CD1c-positive myeloid dendritic cell (primary cell): ENCODE data around the gene FAM3A.
"Not testable (repeated sequence)": the region's sequence is repeated elsewhere in the genome, so short reads cannot be mapped to it uniquely, and the experiment has no call there.

Experiments
- DNase-seq: peaks from one replicate; pipeline ENCODE4 v3.0.0-alpha.2; 2016; ENCODE audit errors: extremely low spot score

FAM3A gene

DNA sequence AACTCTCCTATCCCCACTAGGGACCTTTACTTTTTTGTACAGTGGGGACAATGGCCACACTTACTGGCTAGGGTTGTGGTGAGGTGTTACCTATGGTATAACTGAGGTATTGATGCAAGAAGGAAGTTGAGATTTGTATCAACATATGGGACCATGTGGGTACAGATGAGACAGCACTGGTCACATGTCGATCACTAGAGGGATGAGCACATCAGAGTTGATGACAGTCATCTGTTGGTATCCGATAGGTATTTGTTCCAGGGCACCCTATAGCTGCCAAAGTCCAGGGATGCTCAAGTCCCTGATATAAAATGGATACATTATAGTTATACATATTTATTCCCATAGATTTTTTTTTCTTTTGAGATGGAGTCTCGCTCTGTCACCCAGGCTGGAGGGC, 13.0 kb downstream of the FAM3A start:
- DNase-seq: no peak

DNA sequence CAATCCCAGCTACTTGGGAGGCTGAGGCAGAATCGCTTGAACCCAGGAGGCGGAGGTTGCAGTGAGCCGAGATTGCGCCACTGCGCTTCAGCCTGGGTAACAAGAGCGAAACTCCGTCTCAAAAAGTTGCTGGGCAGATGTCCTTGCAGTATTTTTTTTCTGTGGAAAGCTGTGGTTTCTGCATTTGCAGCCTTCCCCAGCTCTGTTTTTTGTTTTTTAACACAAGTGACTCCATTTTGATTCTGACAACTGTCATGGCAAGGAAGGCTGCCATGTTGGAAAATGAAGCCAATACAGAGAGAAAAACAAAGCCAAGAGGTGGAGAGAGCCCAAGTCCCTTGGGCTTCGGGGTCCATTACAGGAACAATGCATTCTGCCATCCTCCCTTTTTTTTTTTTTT, 13.9 kb downstream of the FAM3A start:
- DNase-seq: no peak

- not testable (repeated sequence) for DNase-seq
These were observed 14.6 kb downstream of the FAM3A start for GRCh38 chrX:154501423-154501822.

GRCh38 chrX:154496591-154497137, 19.4 kb downstream of the FAM3A start:
- DNase-seq: not testable (repeated sequence)

- DNase-seq: no peak
These were observed 20.5 kb downstream of the FAM3A start for GRCh38 chrX:154495472-154495922.

DNA sequence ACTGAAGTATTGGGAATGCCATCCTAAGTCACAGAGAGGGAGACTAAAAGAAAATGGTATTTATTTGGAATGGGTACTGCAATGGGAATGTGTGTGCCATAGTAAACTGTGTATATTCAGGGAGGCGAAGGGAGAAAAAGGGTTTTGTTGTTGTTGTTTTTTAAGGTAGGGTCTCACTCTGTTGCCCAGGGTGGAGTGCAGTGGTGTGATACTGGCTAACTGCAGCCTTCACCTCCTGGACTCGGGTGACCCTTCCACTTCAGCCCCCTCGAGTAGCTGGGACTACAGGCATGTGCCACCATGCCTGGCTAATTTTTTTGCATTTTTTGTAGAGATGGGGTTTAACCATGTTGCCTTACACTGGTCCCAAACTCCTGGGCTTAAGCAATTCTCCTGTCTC, 21.3 kb downstream of the FAM3A start:
- DNase-seq: no peak

- peak; percentile 93 for DNase-seq
These were observed 25.5 kb downstream of the FAM3A start, which contains the start of gene SLC10A3 for GRCh38 chrX:154490414-154491083. SLC10A3 (minus strand) TSS chrX:154490629; CDS start chrX:154488940, 1,689 bp downstream.

DNA sequence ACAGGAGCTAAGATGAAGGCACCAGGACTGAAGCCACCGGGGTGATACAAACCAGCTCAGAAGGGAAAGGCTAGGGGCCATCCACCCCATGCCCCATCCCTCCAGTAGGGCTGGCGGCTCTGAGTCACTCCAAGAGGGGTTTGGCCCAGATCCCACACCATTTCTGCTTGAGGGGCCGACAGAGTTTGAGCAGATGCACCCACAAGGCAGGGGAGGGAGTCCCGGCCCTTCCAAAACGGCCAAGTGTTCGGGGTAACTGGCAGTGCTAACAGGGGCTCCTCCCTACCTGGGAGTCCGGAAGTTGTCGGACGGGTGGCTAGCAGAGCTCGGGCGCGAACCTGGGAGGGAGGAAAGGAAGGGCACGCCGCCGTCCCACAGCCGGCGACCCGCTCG, 26.0 kb downstream of the FAM3A start:
- DNase-seq: no peak

DNA sequence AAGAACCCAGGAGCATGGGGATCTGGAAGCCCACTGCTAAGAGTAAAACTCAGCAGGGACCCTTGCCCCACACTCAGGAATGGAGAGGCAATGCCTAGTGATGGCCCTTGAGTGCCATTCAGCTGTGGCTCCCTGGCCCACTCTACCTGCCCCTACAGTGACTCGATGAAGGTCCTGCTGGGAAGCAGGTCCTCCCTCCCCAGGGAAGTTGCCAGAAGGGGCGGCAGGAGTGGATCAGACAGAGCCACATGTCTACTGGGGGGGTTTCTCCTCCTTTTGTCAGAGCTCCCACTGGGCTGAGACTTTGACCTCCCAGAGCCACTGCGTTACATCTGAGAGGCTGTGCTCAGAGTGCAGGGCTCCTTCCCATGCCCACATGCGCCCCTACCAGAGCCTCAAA, 26.9 kb downstream of the FAM3A start:
- DNase-seq: no peak

DNA sequence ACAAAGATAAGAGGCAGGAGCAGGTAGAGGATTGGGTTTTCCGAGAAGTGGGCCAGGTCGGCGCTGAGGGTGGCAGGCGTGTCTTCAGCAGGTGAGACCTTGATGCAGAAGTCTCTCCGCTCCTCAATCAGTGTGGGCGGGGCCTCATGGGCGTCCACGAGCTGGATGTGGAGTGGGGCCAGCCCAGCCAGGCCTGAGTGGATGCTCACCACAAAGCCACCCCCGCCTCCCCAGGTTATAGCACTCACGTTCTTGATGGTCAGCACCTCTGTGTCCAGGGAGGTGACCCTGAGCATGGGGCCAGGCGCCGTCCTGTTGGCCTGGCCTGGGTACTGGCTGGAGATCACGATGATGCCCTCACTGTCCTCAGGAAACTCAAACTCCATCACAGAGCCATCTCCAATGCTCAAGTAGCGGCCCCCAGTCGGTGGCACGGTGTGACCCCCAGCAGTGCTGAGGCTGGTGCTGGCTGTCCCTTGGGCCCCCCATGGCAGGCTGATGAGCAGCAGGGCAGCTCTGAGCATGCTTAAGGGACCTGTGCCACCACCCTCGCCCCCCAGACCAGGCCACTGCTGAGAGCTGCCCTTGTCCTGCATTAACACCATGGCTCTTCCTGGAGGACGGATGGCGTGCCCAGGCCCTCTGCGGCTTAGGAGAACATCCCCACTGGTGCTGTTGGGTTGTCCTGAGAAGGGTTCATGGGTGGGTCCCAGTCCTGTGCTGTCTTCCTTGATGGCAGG, 27.5 kb downstream of the FAM3A start:
- no peak for DNase-seq

- no peak for DNase-seq
These were observed 28.3 kb downstream of the FAM3A start for GRCh38 chrX:154487518-154488290.

DNA sequence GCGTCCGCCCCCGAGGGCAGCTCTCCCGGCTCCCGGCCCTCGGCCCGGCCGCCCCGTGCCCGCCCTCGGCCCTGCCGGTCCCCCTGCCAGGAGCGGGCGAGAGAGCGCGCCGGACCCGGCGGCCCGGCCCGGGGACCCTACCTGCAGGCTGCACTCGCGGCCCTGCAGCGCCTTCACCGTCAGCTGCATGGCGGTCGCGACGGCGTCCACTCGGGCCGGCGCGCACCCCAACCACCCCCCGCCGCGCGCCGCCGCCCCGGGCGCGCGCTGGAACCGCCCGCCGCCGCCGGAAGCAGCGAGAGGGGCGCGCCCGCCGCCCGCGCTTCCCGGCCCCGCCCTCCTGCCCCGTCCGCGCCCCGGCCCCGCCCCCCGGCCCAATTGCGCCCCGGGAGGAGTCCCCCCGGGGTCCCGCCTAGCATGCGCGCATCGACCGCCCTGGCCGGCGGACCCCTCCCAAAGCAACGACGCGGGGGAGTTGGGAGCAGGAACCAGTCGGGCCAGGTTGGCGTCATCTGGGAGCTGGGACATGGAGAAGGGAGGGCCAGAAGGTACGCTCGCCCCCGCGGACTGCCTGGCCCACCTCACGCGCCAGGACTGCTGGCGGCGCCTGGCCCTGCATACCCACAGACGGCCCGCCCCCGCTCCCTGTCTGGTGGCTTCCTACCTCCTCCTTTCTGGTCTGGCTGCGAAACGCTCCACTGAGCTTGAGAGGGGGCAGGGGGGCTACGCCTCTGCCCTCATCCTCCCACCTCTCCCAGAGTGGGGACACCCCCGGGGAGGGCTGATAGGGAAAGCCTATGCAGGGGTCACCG, 29.4 kb downstream of the FAM3A start, which contains the start of gene UBL4A:
Gene UBL4A (minus strand): TSS at position 220 of the 812 bp plus-strand sequence. CDS start 31 bp downstream, at position 189.
- peak; percentile 58 for DNase-seq

GRCh38 chrX:154486052-154486395, 30.0 kb downstream of the FAM3A start:
- peak; percentile 11 for DNase-seq

DNA sequence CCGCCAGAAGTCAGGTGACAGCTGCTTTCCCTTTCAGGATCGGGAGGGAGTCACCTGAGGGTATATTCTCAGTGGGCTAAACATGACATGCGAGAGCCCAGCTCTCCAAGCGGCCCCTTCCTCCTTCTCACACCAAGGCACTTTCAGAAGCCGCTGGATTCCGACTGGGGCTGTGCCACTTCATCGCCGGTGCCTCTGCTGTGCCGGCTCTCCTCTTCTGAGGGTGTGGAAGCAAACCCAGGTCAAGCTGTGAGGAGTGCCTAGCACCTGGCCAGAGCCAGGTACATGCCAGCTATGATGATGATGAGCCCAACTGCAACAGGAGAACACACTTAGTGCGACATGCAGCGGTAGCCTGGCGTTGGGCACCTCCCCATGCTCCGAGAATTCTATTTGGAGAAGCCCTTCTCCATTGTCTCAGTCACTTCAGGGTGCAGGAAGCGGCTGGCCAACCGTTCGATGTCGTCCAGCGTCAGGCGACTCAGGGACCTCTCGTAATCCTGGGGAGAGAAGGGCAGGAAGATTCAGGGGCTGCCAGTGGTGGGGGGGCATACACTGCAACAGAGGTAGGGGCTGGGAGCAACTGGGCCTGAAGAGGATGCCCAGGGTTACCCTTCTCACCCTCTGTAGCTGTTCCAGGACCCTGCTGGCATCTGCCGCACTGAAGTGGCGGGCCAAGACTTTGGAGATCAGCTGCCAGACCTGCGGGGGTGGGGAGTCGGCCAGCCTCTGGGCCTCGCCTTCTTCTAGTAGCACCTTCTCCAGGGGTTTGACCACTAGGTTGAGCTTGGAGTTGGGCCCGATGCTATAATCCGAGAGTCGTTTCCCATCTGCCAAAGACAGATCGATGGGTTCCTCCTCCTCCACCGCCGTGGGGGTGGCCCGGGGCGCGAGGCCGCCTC, 30.6 kb downstream of the FAM3A start:
- DNase-seq: no peak

DNA sequence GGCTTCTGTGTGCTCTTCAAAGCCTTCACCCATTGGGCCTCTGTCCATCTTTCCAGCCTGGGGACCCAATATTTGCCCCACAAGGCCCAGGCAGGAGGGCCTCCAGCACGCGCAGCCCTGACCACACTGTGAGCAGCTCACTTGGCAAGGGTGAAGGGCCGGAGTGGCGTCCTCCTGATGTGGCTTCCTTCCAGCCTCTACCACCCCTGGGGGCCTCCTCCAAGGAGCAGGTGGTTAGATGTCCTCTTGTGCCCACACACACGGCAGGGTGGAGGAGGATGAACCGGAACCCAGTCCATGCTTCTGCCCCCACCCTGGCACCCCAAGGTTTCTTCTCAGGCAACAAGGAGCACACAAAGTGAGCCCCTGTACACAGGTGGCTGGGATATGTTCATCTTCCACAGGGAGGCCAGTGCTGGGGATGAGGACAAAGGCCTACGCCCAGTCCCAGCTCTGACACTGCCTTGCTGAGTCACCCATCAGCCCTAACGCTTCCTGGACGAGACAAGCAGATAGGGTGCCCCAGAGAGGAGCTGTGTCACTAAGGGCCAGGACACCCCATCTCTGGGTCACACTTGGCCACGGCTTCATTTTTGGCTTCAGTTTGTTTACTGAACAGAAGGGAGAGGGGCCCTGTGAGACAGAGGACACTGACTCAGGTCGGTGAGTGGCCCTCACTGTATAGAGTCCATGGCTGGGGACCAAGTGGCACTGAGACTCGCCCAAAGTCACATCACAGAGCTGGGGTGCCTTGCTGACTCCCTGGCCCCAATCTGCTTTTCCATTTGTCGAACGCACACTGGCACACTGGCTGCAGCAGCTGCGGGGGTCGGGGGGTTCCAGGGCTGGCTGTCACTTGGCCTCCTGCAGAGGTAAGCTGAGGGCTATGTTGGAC, 31.5 kb downstream of the FAM3A start:
- DNase-seq: peak; percentile 15

- no peak for DNase-seq
These were observed 32.7 kb downstream of the FAM3A start for GRCh38 chrX:154483325-154483724.

DNA sequence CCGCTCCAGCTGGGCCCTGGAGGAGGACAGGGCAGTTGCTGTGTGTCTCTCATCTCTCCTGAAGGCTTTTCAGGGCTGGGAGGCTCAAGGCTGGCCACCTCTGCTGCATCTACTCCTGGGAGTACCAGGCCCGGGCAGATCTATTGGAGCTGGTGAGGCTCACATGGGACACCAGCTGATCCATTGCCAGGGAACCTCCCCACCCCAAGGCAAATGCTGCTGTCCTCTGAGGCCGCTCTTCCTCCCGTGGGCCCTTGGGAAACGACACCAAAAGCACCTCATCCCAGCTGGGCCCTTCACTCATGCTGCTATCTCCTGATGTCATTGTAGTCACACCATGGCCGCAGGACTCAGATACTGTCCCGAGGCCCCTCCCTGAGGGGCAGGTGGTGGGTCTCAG, 33.2 kb downstream of the FAM3A start:
- no peak for DNase-seq

GRCh38 chrX:154481911-154482601, 34.0 kb downstream of the FAM3A start:
- no peak for DNase-seq

- DNase-seq: no peak
These were observed 34.8 kb downstream of the FAM3A start for GRCh38 chrX:154481195-154481594.
